ENCODE results near the gene KIZ. TPM values are rescaled to one million over a fixed set of nuclear protein-coding genes. Genes with fewer than 3 reads are reported as not detected.

The KIZ gene
- total and polyA plus RNA-seq, 11 donors, result 8.8 to 31.2 (median 23.6) TPM

GRCh38 chr20:21286775-21287174, 160.9 kb downstream of the KIZ start:
- H3K36me3 ChIP-seq, result no peaks in the 10 kb centered on the region
- H3K27me3 ChIP-seq, result peaks cover 0 to 14% (median 0%) of the 10 kb centered on the region in 9 donors
- intact Hi-C loops (cut with DNase I), result no loop called here
- ATAC-seq (no peak), DNase-seq (no peak)
- H3K27ac ChIP-seq, result no peak overlapping the region
- no peak overlapping the region for H3K4me3 ChIP-seq
- H3K9me3 ChIP-seq, result peaks cover 0 to 6% (median 0%) of the 10 kb centered on the region in 12 donors
- 49 to 66% (median 58%) methylated on average over 4 of the region's 4 CpGs for WGBS, 4 donors
- H3K4me1 ChIP-seq, result no peaks in the 10 kb centered on the region
- TF ChIP-seq POLR2A (IDR thresholded peaks at IDR 0.05) (no peak), CTCF (IDR thresholded peaks at IDR 0.05) (no peak)

- DNase-seq, result no peak
- Histone ChIP-seq H3K4me1 (no peaks in the 10 kb centered on the region), H3K9me3 (peaks cover 0 to 6% (median 0%) of the 10 kb centered on the region in 12 donors), H3K27me3 (peaks cover 0 to 14% (median 0%) of the 10 kb centered on the region in 9 donors), H3K36me3 (no peaks in the 10 kb centered on the region), H3K27ac (no peak overlapping the region), H3K4me3 (no peak overlapping the region)
- WGBS, 4 donors, result 69 to 75% (median 73%) methylated on average over 14 of the region's 14 CpGs
- intact Hi-C loops (cut with DNase I), result no loop called here
- TF ChIP-seq POLR2A (IDR thresholded peaks at IDR 0.05) (no peak), CTCF (IDR thresholded peaks at IDR 0.05) (no peak)
- ATAC-seq, result no peak
Observed at GRCh38 chr20:21288587-21289370, 162.9 kb downstream of the KIZ start.

GRCh38 chr20:21289651-21290050, 163.8 kb downstream of the KIZ start:
- Histone ChIP-seq H3K27me3 (peaks cover 0 to 14% (median 0%) of the 10 kb centered on the region in 9 donors), H3K4me1 (peaks cover 0 to 2% (median 0%) of the 10 kb centered on the region in 12 donors), H3K4me3 (no peak overlapping the region), H3K36me3 (no peaks in the 10 kb centered on the region), H3K9me3 (peaks cover 0 to 6% (median 0%) of the 10 kb centered on the region in 12 donors), H3K27ac (no peak overlapping the region)
- ATAC-seq, result no peak
- intact Hi-C loops (cut with DNase I), result loop anchor here in 1 of 10 donors (10.0 kb wide), 1 partner anchor 95 kb away; no protein-coding TSS in a partner anchor
- WGBS, 4 donors, result 14 to 42% (median 38%) methylated on average over 2 of the region's 2 CpGs
- TF ChIP-seq POLR2A (IDR thresholded peaks at IDR 0.05), result no peak
- DNase-seq, result no peak

GRCh38 chr20:21291026-21291425, 165.1 kb downstream of the KIZ start:
- ATAC-seq, result no peak
- peaks cover 0 to 3% (median 0%) of the 10 kb centered on the region in 12 donors for H3K4me1 ChIP-seq
- no peak for DNase-seq
- WGBS, 4 donors, result 64 to 87% (median 78%) methylated on average over 2 of the region's 2 CpGs
- no peaks in the 10 kb centered on the region for H3K36me3 ChIP-seq
- peaks cover 0 to 20% (median 0%) of the 10 kb centered on the region in 9 donors for H3K27me3 ChIP-seq
- intact Hi-C loops (cut with DNase I), result loop anchor here in 1 of 10 donors (10.0 kb wide), 1 partner anchor 94 kb away; no protein-coding TSS in a partner anchor
- no peak overlapping the region for H3K27ac ChIP-seq
- TF ChIP-seq POLR2A (IDR thresholded peaks at IDR 0.05) (no peak), CTCF (IDR thresholded peaks at IDR 0.05) (no peak)
- no peak overlapping the region for H3K4me3 ChIP-seq
- peaks cover 0 to 4% (median 0%) of the 10 kb centered on the region in 12 donors for H3K9me3 ChIP-seq

Measured in heart left ventricle (tissue), 16 donors.